WTC11 (cell line): ENCODE data around the gene ATAD3C. TPM values are rescaled to one million over a fixed set of nuclear protein-coding genes. Genes with fewer than 3 reads are reported as not detected.

Experiments used
- AFF4 ChIP-seq: sonication (generic); formaldehyde crosslinking; IDR thresholded peaks from 2 replicates; pipeline ENCODE4 v1.8.1; 2023; ENCODE audit warnings: mild to moderate bottlenecking, missing genetic modification reagents, borderline replicate concordance
- ATF1 ChIP-seq: sonication (generic); formaldehyde crosslinking; IDR thresholded peaks from 2 replicates; pipeline ENCODE4 v1.8.1; 2023; ENCODE audit warnings: mild to moderate bottlenecking, moderate library complexity, missing genetic modification reagents
- ATF3 ChIP-seq: sonication (generic); formaldehyde crosslinking; conservative IDR thresholded peaks from 2 replicates; pipeline ENCODE4 v1.8.1; 2022; ENCODE audit warnings: mild to moderate bottlenecking, missing genetic modification reagents
- CREB1 ChIP-seq: sonication (generic); formaldehyde crosslinking; IDR thresholded peaks from 2 replicates; pipeline ENCODE4 v1.8.0; 2023; ENCODE audit warnings: mild to moderate bottlenecking, missing genetic modification reagents
- CREM ChIP-seq: sonication (generic); formaldehyde crosslinking; IDR thresholded peaks from 2 replicates; pipeline ENCODE4 v1.8.1; 2022; ENCODE audit warnings: mild to moderate bottlenecking, missing genetic modification reagents, moderate library complexity
- ETV6 ChIP-seq: sonication (generic); formaldehyde crosslinking; IDR thresholded peaks from 2 replicates; pipeline ENCODE4 v1.8.1; 2022; ENCODE audit warnings: mild to moderate bottlenecking, missing genetic modification reagents
- KAT7 ChIP-seq: sonication (generic); formaldehyde crosslinking; IDR thresholded peaks from 2 replicates; pipeline ENCODE4 v1.8.1; 2023; ENCODE audit warnings: missing genetic modification reagents, mild to moderate bottlenecking, borderline replicate concordance
- MXD4 ChIP-seq: fragments of 250-450 bp; sonication (Bioruptor Pico); IDR thresholded peaks from 2 replicates; pipeline ENCODE4 v1.8.0; 2021; ENCODE audit warnings: mild to moderate bottlenecking, moderate library complexity, borderline replicate concordance
- NFATC4 ChIP-seq: fragments of 250-450 bp; sonication (Bioruptor Pico); IDR thresholded peaks from 2 replicates; pipeline ENCODE4 v1.9.0; 2021; ENCODE audit warnings: mild to moderate bottlenecking
- NFE2L1 ChIP-seq: sonication (generic); formaldehyde crosslinking; IDR thresholded peaks from 2 replicates; pipeline ENCODE4 v1.8.1; 2023; ENCODE audit warnings: missing genetic modification reagents
- NFYB ChIP-seq: sonication (generic); formaldehyde crosslinking; conservative IDR thresholded peaks from 2 replicates; pipeline ENCODE4 v1.8.0; 2022; ENCODE audit warnings: low read depth, missing genetic modification reagents
- PRRX2 ChIP-seq: fragments of 250-450 bp; sonication (Bioruptor Pico); IDR thresholded peaks from 2 replicates; pipeline ENCODE4 v1.8.0; 2021; ENCODE audit warnings: mild to moderate bottlenecking
- RELA ChIP-seq: sonication (generic); formaldehyde crosslinking; IDR thresholded peaks from 2 replicates; pipeline ENCODE4 v1.8.1; 2022; ENCODE audit warnings: missing genetic modification reagents, mild to moderate bottlenecking, borderline replicate concordance
- SMAD3 ChIP-seq: sonication (generic); formaldehyde crosslinking; IDR thresholded peaks from 2 replicates; pipeline ENCODE4 v1.8.0; 2022; ENCODE audit warnings: missing genetic modification reagents, mild to moderate bottlenecking, borderline replicate concordance
- TCF7 ChIP-seq: sonication (generic); formaldehyde crosslinking; IDR thresholded peaks from 2 replicates; pipeline ENCODE4 v1.8.0; 2022; ENCODE audit warnings: mild to moderate bottlenecking, low read depth, missing genetic modification reagents, moderate library complexity
- ZBTB43 ChIP-seq: sonication (generic); formaldehyde crosslinking; IDR thresholded peaks from 2 replicates; pipeline ENCODE4 v1.8.1; 2023; ENCODE audit warnings: mild to moderate bottlenecking, missing genetic modification reagents
- ZMAT4 ChIP-seq: fragments of 250-450 bp; sonication (Bioruptor Pico); IDR thresholded peaks from 2 replicates; pipeline ENCODE4 v1.9.0; 2021; ENCODE audit warnings: mild to moderate bottlenecking
- ZNF416 ChIP-seq: fragments of 250-450 bp; sonication (Bioruptor Pico); IDR thresholded peaks from 2 replicates; pipeline ENCODE4 v1.9.0; 2021; ENCODE audit warnings: mild to moderate bottlenecking, inconsistent platforms
- ZNF423 ChIP-seq: fragments of 250-450 bp; sonication (Bioruptor Pico); IDR thresholded peaks from 2 replicates; pipeline ENCODE4 v2.1.2; 2022; ENCODE audit warnings: mild to moderate bottlenecking, moderate library complexity
- ZNF425 ChIP-seq: fragments of 250-450 bp; sonication (Bioruptor Pico); conservative IDR thresholded peaks from 2 replicates; pipeline ENCODE4 v1.9.0; 2021; ENCODE audit warnings: mild to moderate bottlenecking
- total RNA-seq: library from RNA; stranded (reverse); gene quantifications from 3 replicates; pipeline ENCODE4 v1.2.3, GENCODE V29; 2021
- TF ChIP-seq, protein P1 (sequence below): fragments of 200-600 bp; IDR thresholded peaks from 2 replicates; pipeline ENCODE4 v1.8.0; 2022; ENCODE audit warnings: antibody characterized with exemption
- TF ChIP-seq, protein P2 (sequence below): fragments of 250-450 bp; sonication (Bioruptor Pico); IDR thresholded peaks from 2 replicates; pipeline ENCODE4 v1.8.0; 2021; ENCODE audit warnings: mild to moderate bottlenecking
- TF ChIP-seq, protein P3 (sequence below): sonication (generic); formaldehyde crosslinking; IDR thresholded peaks from 2 replicates; pipeline ENCODE4 v1.8.1; 2022; ENCODE audit warnings: mild to moderate bottlenecking, missing genetic modification reagents, moderate library complexity, borderline replicate concordance
- TF ChIP-seq, protein P4 (sequence below): fragments of 250-450 bp; sonication (Bioruptor Pico); IDR thresholded peaks from 2 replicates; pipeline ENCODE4 v2.1.2; 2022; ENCODE audit warnings: mild to moderate bottlenecking, moderate library complexity

ATAD3C gene
- total RNA-seq, 1 experiment from 2014 or later, result 0.61 TPM

DNA sequence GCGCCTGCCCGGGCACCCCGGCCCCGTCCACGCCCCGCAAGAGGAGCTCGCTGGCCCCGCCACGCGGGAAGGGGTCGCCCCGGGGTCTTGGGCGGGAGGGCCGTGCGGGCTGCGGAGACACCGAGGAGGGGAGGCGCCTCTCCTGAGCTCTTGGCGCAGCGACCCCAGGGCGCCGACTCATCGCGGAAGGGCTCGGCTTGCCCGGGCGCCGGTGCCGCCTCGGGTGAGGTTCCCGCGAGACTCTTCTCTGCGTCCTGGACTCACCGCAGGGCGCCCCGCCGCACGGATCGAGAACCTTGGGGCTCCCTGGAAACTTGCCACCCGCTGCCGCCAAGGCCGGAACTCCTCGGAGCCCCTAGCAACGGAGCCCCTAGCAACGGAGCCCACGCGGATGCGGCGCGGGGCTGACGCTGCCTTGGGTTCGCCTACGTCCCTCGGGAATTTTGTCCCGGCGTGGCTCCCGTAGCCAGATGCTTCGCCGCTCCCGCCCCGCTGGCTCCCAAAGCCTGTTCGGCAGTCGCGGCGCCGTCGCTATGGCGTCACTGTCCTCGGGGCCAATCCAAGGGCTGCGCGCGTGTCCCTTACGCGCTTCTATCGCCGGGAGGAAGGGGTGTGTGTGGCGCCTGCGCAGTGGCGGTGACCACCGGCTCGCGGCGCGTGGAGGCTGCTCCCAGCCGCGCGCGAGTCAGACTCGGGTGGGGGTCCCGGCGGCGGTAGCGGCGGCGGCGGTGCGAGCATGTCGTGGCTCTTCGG is 62.2 kb downstream of the ATAD3C start, which contains the start of gene ATAD3A (continued):
- no peak for TF ChIP-seq ZNF425 (CRISPR knock-in tag)
- TF ChIP-seq, protein P1, sequence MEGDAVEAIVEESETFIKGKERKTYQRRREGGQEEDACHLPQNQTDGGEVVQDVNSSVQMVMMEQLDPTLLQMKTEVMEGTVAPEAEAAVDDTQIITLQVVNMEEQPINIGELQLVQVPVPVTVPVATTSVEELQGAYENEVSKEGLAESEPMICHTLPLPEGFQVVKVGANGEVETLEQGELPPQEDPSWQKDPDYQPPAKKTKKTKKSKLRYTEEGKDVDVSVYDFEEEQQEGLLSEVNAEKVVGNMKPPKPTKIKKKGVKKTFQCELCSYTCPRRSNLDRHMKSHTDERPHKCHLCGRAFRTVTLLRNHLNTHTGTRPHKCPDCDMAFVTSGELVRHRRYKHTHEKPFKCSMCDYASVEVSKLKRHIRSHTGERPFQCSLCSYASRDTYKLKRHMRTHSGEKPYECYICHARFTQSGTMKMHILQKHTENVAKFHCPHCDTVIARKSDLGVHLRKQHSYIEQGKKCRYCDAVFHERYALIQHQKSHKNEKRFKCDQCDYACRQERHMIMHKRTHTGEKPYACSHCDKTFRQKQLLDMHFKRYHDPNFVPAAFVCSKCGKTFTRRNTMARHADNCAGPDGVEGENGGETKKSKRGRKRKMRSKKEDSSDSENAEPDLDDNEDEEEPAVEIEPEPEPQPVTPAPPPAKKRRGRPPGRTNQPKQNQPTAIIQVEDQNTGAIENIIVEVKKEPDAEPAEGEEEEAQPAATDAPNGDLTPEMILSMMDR, result no peak
- TF ChIP-seq MXD4 (CRISPR knock-in tag), result no peak
- no peak for TF ChIP-seq NFATC4 (CRISPR knock-in tag)
- TF ChIP-seq KAT7, result no peak
- TF ChIP-seq ZMAT4 (CRISPR knock-in tag), result no peak
- TF ChIP-seq ZNF423 (CRISPR knock-in tag), result no peak
- TF ChIP-seq, protein P2, sequence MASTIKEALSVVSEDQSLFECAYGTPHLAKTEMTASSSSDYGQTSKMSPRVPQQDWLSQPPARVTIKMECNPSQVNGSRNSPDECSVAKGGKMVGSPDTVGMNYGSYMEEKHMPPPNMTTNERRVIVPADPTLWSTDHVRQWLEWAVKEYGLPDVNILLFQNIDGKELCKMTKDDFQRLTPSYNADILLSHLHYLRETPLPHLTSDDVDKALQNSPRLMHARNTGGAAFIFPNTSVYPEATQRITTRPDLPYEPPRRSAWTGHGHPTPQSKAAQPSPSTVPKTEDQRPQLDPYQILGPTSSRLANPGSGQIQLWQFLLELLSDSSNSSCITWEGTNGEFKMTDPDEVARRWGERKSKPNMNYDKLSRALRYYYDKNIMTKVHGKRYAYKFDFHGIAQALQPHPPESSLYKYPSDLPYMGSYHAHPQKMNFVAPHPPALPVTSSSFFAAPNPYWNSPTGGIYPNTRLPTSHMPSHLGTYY (CRISPR knock-in tag), result no peak
- TF ChIP-seq ZNF416 (CRISPR knock-in tag), result no peak
- TF ChIP-seq CREB1 (CRISPR knock-in tag), result peak; percentile 80; the same call in 1 of the 2 replicates
- no peak for TF ChIP-seq RELA (CRISPR knock-in tag)
- TF ChIP-seq CREM, result peak; percentile 95
- TF ChIP-seq, protein P3, sequence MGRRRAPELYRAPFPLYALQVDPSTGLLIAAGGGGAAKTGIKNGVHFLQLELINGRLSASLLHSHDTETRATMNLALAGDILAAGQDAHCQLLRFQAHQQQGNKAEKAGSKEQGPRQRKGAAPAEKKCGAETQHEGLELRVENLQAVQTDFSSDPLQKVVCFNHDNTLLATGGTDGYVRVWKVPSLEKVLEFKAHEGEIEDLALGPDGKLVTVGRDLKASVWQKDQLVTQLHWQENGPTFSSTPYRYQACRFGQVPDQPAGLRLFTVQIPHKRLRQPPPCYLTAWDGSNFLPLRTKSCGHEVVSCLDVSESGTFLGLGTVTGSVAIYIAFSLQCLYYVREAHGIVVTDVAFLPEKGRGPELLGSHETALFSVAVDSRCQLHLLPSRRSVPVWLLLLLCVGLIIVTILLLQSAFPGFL (CRISPR knock-in tag), result no peak
- no peak for TF ChIP-seq NFE2L1 (CRISPR knock-in tag)
- TF ChIP-seq PRRX2 (CRISPR knock-in tag), result no peak
- peak; percentile 92 for TF ChIP-seq NFYB (CRISPR knock-in tag)
- no peak for TF ChIP-seq SMAD3 (CRISPR knock-in tag)
- peak; percentile 84; the same call in 1 of the 2 replicates for TF ChIP-seq ETV6 (CRISPR knock-in tag)
- TF ChIP-seq, protein P4, sequence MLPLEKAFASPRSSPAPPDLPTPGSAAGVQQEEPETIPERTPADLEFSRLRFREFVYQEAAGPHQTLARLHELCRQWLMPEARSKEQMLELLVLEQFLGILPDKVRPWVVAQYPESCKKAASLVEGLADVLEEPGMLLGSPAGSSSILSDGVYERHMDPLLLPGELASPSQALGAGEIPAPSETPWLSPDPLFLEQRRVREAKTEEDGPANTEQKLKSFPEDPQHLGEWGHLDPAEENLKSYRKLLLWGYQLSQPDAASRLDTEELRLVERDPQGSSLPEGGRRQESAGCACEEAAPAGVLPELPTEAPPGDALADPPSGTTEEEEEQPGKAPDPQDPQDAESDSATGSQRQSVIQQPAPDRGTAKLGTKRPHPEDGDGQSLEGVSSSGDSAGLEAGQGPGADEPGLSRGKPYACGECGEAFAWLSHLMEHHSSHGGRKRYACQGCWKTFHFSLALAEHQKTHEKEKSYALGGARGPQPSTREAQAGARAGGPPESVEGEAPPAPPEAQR (CRISPR knock-in tag), result no peak
- peak; percentile 30; the same call in 1 of the 2 replicates for TF ChIP-seq ATF1 (CRISPR knock-in tag)
- no peak for TF ChIP-seq ATF3 (CRISPR knock-in tag)
- TF ChIP-seq ZBTB43 (CRISPR knock-in tag), result peak; percentile 71; the same call in 1 of the 2 replicates
- no peak for TF ChIP-seq AFF4 (CRISPR knock-in tag)
- TF ChIP-seq TCF7 (CRISPR knock-in tag), result no peak
